ENCODE measurements around the gene OTC.

OTC gene

GRCh38 chrX:38352362-38352761 is at the start of gene OTC:
OTC (plus strand) TSS chrX:38352604; CDS start chrX:38352697, 93 bp downstream.
- DNase-seq, result no peak

GRCh38 chrX:38304010-38304409 is 48.4 kb upstream of the OTC start:
- no peak for DNase-seq

- DNase-seq, result no peak
Observed at GRCh38 chrX:38305971-38306370, 46.4 kb upstream of the OTC start.

- no peak for DNase-seq
Observed at GRCh38 chrX:38311743-38312142, 40.7 kb upstream of the OTC start.

- no peak for DNase-seq
Observed at GRCh38 chrX:38312436-38312835, 40.0 kb upstream of the OTC start.

GRCh38 chrX:38313190-38313589 is 39.2 kb upstream of the OTC start:
- DNase-seq, result no peak

GRCh38 chrX:38315186-38315585 is 37.2 kb upstream of the OTC start:
- DNase-seq, result no peak

GRCh38 chrX:38318196-38318595 is 34.2 kb upstream of the OTC start:
- DNase-seq, result no peak

- no peak for DNase-seq
Observed at GRCh38 chrX:38318606-38319005, 33.8 kb upstream of the OTC start.

- no peak for DNase-seq
Observed at GRCh38 chrX:38320819-38321218, 31.6 kb upstream of the OTC start.

- no peak for DNase-seq
Observed at GRCh38 chrX:38326086-38326485, 26.3 kb upstream of the OTC start.

- DNase-seq, result peak; percentile 78
Observed at GRCh38 chrX:38327007-38327774, 25.2 kb upstream of the OTC start, which contains the start of gene RPGR. RPGR (minus strand) TSS chrX:38327509; CDS start chrX:38327367, 142 bp downstream.

- no peak for DNase-seq
Observed at GRCh38 chrX:38327775-38328081, 24.7 kb upstream of the OTC start.

- DNase-seq, result no peak
Observed at GRCh38 chrX:38332505-38332904, 19.9 kb upstream of the OTC start.

GRCh38 chrX:38335382-38335781 is 17.0 kb upstream of the OTC start:
- DNase-seq, result no peak

- DNase-seq, result no peak
Observed at GRCh38 chrX:38336538-38337240, 15.7 kb upstream of the OTC start.

GRCh38 chrX:38341442-38341841 is 11.0 kb upstream of the OTC start:
- DNase-seq, result no peak

- no peak for DNase-seq
Observed at GRCh38 chrX:38342853-38343778, 9.3 kb upstream of the OTC start.

- no peak for DNase-seq
Observed at GRCh38 chrX:38346150-38346549, 6.3 kb upstream of the OTC start.

GRCh38 chrX:38347136-38347535 is 5.3 kb upstream of the OTC start:
- DNase-seq, result no peak

- no peak for DNase-seq
Observed at GRCh38 chrX:38351346-38351745, 1.1 kb upstream of the OTC start.

GRCh38 chrX:38356401-38356800 is 4.0 kb downstream of the OTC start:
- no peak for DNase-seq

Measured in NCI-H774 (cell line).